HEK293T (cell line): ENCODE results near the gene TMEM144.

Experiments
- BHLHE40 ChIP-seq: fragments of 450-650 bp; IDR thresholded peaks from 2 replicates; pipeline ENCODE4 v1.6.1; 2016; ENCODE audit warnings: mild to moderate bottlenecking, moderate library complexity, borderline replicate concordance
- ELF4 ChIP-seq: fragments of 450-650 bp; IDR thresholded peaks from 2 replicates; pipeline ENCODE4 v1.6.1; 2017; ENCODE audit warnings: antibody characterized with exemption
- FOXA1 ChIP-seq: fragments of 450-650 bp; IDR thresholded peaks from 2 replicates; pipeline ENCODE4 v1.6.1; 2016; ENCODE audit warnings: mild to moderate bottlenecking
- FOXM1 ChIP-seq: fragments of 450-650 bp; IDR thresholded peaks from 2 replicates; pipeline ENCODE4 v1.6.1; 2017; ENCODE audit warnings: mild to moderate bottlenecking, borderline replicate concordance
- HDGF ChIP-seq: fragments of 450-650 bp; IDR thresholded peaks from 2 replicates; pipeline ENCODE4 v1.6.1; 2017; ENCODE audit warnings: antibody characterized with exemption, borderline replicate concordance
- L3MBTL2 ChIP-seq: fragments of 450-650 bp; conservative IDR thresholded peaks from 2 replicates; pipeline ENCODE4 v1.6.1; 2016; ENCODE audit warnings: mild to moderate bottlenecking
- LEF1 ChIP-seq: fragments of 450-650 bp; IDR thresholded peaks from 2 replicates; pipeline ENCODE4 v1.6.1; 2017; ENCODE audit warnings: mild to moderate bottlenecking, borderline replicate concordance
- SP1 ChIP-seq: fragments of 450-650 bp; IDR thresholded peaks from 2 replicates; pipeline ENCODE4 v1.6.1; 2017
- SUZ12 ChIP-seq: fragments of 450-650 bp; IDR thresholded peaks from 2 replicates; pipeline ENCODE4 v1.6.1; 2016; ENCODE audit warnings: mild to moderate bottlenecking
- TARDBP ChIP-seq: fragments of 450-650 bp; IDR thresholded peaks from 2 replicates; pipeline ENCODE4 v1.6.1; 2016

DNA sequence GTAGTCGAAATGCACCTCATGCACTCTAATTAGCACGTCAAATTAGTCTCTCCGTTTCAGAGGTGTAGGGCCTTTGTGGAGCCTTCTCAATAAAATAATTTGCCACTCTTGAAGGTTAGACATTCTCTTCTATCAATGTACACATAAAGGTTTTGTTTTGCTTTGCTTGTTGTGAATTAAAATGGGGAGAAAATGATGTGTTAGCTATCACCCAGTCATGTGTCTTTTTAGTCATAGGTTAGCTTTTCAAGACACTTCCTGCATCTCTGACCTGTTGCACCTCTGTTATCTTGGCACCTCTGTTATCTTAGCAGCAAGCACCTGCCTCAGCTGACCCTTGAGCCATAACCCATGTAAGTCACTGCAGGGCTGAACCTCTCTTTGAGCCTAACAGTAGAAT is 936 bp downstream of the TMEM144 start:
- TF ChIP-seq FOXA1 (no peak), SP1 (no peak), ELF4 (no peak), BHLHE40 (no peak), TARDBP (no peak), L3MBTL2 (no peak), LEF1 (no peak), SUZ12 (no peak), HDGF (no peak), FOXM1 (no peak)
